NCI-H345 (cell line): ENCODE measurements around the gene MAN2A2.
A peak's percentile ranks its signal among the peaks of the same experiment; 100 is the strongest.

Experiments
- DNase-seq: peaks from one replicate; lab custom pipeline; 2025; lab: John Stamatoyannopoulos, UW

MAN2A2 gene

GRCh38 chr15:90942354-90943120 lies 39.4 kb downstream of the MAN2A2 start:
- DNase-seq, result no peak

GRCh38 chr15:90945091-90945490 lies 42.0 kb downstream of the MAN2A2 start:
- no peak for DNase-seq

GRCh38 chr15:90946538-90946937 lies 43.4 kb downstream of the MAN2A2 start:
- no peak for DNase-seq

GRCh38 chr15:90946941-90947576 lies 44.0 kb downstream of the MAN2A2 start:
- DNase-seq, result no peak

GRCh38 chr15:90947577-90948357 lies 44.7 kb downstream of the MAN2A2 start:
- no peak for DNase-seq

- DNase-seq, result no peak
Measured at GRCh38 chr15:90948506-90948905, 45.4 kb downstream of the MAN2A2 start.

- DNase-seq, result no peak
Measured at GRCh38 chr15:90949979-90950675, 47.0 kb downstream of the MAN2A2 start.

GRCh38 chr15:90950676-90951075 lies 47.6 kb downstream of the MAN2A2 start:
- DNase-seq, result no peak

GRCh38 chr15:90952901-90953677 lies 50.0 kb downstream of the MAN2A2 start:
- no peak for DNase-seq

GRCh38 chr15:90953947-90954711 lies 51.0 kb downstream of the MAN2A2 start:
- DNase-seq, result no peak

- peak; percentile 91 for DNase-seq
Measured at GRCh38 chr15:90954712-90955623, 51.9 kb downstream of the MAN2A2 start, which contains the start of gene RCCD1. Gene RCCD1 (plus strand): TSS chr15:90954884. CDS start chr15:90956735, 1,851 bp downstream.

- peak; percentile 35 for DNase-seq
Measured at GRCh38 chr15:90955624-90956273, 52.6 kb downstream of the MAN2A2 start.

- DNase-seq, result no peak
Measured at GRCh38 chr15:90956274-90957030, 53.4 kb downstream of the MAN2A2 start.

- no peak for DNase-seq
Measured at GRCh38 chr15:90957031-90957790, 54.1 kb downstream of the MAN2A2 start.

- DNase-seq, result no peak
Measured at GRCh38 chr15:90957791-90958190, 54.7 kb downstream of the MAN2A2 start.

GRCh38 chr15:90959028-90959595 lies 56.0 kb downstream of the MAN2A2 start:
- DNase-seq, result no peak

- DNase-seq, result no peak
Measured at GRCh38 chr15:90959894-90960293, 56.8 kb downstream of the MAN2A2 start.
